OCI-LY7 (cell line): ENCODE data around the gene ANKRD13C. TPM values are rescaled to one million over a fixed set of nuclear protein-coding genes. Genes with fewer than 3 reads are reported as not detected.
A peak's percentile ranks its signal among the peaks of the same experiment; 100 is the strongest.

Experiments
- BruUV-seq: library from RNA; stranded (reverse); fragments of 400-500 nt; replicated peaks from 2 replicates; lab custom pipeline; 2021; lab: Mats Ljungman, UMichigan
- CTCF ChIA-PET: fragments of 300-600 bp; sonication (Branson Sonifier 250); formaldehyde crosslinking; loops from one replicate; lab custom pipeline; 2022; ENCODE audit warnings: antibody characterized with exemption; ENCODE audit not compliant: unreplicated experiment; lab: Charles Lee
- POLR2A ChIA-PET: fragments of 300-600 bp; sonication (Branson Sonifier 250); formaldehyde crosslinking; loops from one replicate; lab custom pipeline; 2022; ENCODE audit warnings: antibody characterized with exemption; lab: Charles Lee
- DNase-seq: peaks from one replicate; pipeline ENCODE4 v3.0.0-alpha.2; 2015; ENCODE audit warnings: low spot score
- H2AFZ ChIP-seq: fragments of 200-600 bp; sonication (generic), shearing (Covaris generic); 2 replicates; pipeline ENCODE4 v1.6.1; 2014; ENCODE audit warnings: mild to moderate bottlenecking, antibody characterized with exemption, low read length, moderate library complexity
- H3K27ac ChIP-seq: fragments of 200-600 bp; sonication (generic); 2 replicates; pipeline ENCODE4 v1.5.1; 2014; ENCODE audit warnings: mixed run types, low read depth, mild to moderate bottlenecking, moderate library complexity, low read length, inconsistent platforms; ENCODE audit not compliant: poor library complexity, severe bottlenecking
- H3K36me3 ChIP-seq: fragments of 200-600 bp; sonication (generic); 2 replicates; pipeline ENCODE4 v1.6.1; 2014; ENCODE audit warnings: mild to moderate bottlenecking, antibody characterized with exemption, low read length, moderate library complexity, mixed read lengths; ENCODE audit not compliant: insufficient read depth
- H3K4me1 ChIP-seq: fragments of 200-600 bp; sonication (generic); 2 replicates; pipeline ENCODE4 v1.5.1; 2014; ENCODE audit warnings: mild to moderate bottlenecking, low read length; ENCODE audit not compliant: insufficient read depth, poor library complexity, severe bottlenecking
- H3K4me2 ChIP-seq: fragments of 200-600 bp; sonication (generic); 2 replicates; pipeline ENCODE4 v1.6.1; 2014; ENCODE audit warnings: mild to moderate bottlenecking, low read length
- H3K4me3 ChIP-seq: fragments of 200-600 bp; sonication (generic); 2 replicates; pipeline ENCODE4 v1.5.1; 2014; ENCODE audit warnings: mild to moderate bottlenecking, low read depth, low read length; ENCODE audit not compliant: poor library complexity, severe bottlenecking
- H3K79me2 ChIP-seq: fragments of 200-600 bp; sonication (generic); 2 replicates; pipeline ENCODE4 v1.6.1; 2016; ENCODE audit warnings: low read depth, mild to moderate bottlenecking, low read length, moderate library complexity, mixed read lengths; ENCODE audit not compliant: insufficient read depth
- H3K9me2 ChIP-seq: fragments of 200-600 bp; sonication (generic); 2 replicates; pipeline ENCODE4 v1.6.1; 2016; ENCODE audit warnings: mild to moderate bottlenecking, low read length, mixed read lengths; ENCODE audit not compliant: insufficient read depth
- H3K9me3 ChIP-seq: fragments of 200-600 bp; sonication (generic); 2 replicates; pipeline ENCODE4 v1.6.1; 2014; ENCODE audit warnings: mild to moderate bottlenecking, mixed run types, low read length, mixed read lengths
- H4K20me1 ChIP-seq: fragments of 200-600 bp; sonication (generic); 2 replicates; pipeline ENCODE4 v1.6.1; 2014; ENCODE audit warnings: mild to moderate bottlenecking, antibody characterized with exemption, low read length, moderate library complexity, mixed read lengths; ENCODE audit not compliant: insufficient read depth
- EZH2phosphoT487 ChIP-seq: fragments of 200-600 bp; sonication (generic); IDR thresholded peaks from 2 replicates; pipeline ENCODE4 v1.6.1; 2018; ENCODE audit warnings: low read depth, borderline replicate concordance, mild to moderate bottlenecking, mixed run types, antibody characterized with exemption, low read length, moderate library complexity, mixed read lengths
- intact Hi-C: fragments of 100-400 bp; cut with micrococcal nuclease; formaldehyde crosslinking; loops from one replicate; pipeline ENCODE4 v1.10.0; 2022; ENCODE audit not compliant: unreplicated experiment
- total RNA-seq, 2 experiments: library from RNA; depleted of rRNA in 1 of 2; stranded (reverse); fragments of >200 nt in 1 of 2; shearing (Covaris generic) in 1 of 2; gene quantifications; 2 replicates each; pipeline ENCODE4 v1.2.3, GENCODE V29; 2014 to 2022
- TF ChIP-seq, protein P1 (sequence below): fragments of 200-600 bp; sonication (generic); conservative IDR thresholded peaks from 2 replicates; pipeline ENCODE4 v1.5.1; 2014; ENCODE audit warnings: mild to moderate bottlenecking, antibody characterized with exemption, low read length, moderate library complexity, mixed read lengths

Gene ANKRD13C
- total RNA-seq, 2 experiments from 2014 or later = 17.3 to 22.1 TPM

DNA sequence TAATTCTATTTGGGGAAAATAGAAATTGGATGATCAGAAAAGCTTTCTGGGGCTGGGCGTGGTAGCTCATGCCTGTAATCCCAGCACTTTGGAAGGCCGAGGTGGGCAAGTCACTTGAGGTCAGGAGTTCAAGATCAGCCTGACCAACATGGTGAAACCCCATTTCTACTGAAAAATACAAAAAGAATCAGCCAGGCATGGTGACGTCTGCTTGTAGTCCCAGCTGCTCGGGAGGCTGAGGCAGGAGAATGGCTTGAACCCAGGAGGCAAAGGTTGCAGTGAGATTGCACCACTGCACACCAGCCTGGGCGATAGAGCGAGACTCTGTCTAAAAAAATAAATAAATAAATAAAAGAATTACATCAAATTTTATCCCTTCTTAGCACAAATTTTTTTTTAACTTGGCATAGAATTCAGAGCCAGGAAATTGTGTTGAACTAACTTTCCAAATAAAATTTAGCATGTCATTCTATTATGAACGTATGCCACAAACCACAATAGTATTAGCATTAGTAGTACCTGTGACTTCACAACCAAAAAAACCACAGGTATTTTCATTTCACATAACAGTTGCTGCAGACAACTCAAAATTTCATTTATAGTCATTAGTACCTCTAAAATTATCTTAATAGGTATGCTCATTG, 4.5 kb upstream of the ANKRD13C start:
- Histone ChIP-seq H3K9me2 (no peaks in the 10 kb centered on the region), H4K20me1 (no peaks in the 10 kb centered on the region), H2AFZ (no peak overlapping the region), H3K36me3 (no peaks in the 10 kb centered on the region), H3K4me2 (no peak overlapping the region), H3K9me3 (no peaks in the 10 kb centered on the region), H3K27ac (no peak overlapping the region), H3K4me3 (no peak overlapping the region), H3K79me2 (peaks cover 15% of the 10 kb centered on the region; the same call in 1 of the 2 replicates), H3K4me1 (peaks cover 12% of the 10 kb centered on the region)
- POLR2A ChIA-PET = no interaction called here
- BruUV-seq = no TSS peak
- CTCF ChIA-PET = no interaction called here
- intact Hi-C loops = no loop called here
- no peak for TF ChIP-seq EZH2phosphoT487
- TF ChIP-seq, protein P1, sequence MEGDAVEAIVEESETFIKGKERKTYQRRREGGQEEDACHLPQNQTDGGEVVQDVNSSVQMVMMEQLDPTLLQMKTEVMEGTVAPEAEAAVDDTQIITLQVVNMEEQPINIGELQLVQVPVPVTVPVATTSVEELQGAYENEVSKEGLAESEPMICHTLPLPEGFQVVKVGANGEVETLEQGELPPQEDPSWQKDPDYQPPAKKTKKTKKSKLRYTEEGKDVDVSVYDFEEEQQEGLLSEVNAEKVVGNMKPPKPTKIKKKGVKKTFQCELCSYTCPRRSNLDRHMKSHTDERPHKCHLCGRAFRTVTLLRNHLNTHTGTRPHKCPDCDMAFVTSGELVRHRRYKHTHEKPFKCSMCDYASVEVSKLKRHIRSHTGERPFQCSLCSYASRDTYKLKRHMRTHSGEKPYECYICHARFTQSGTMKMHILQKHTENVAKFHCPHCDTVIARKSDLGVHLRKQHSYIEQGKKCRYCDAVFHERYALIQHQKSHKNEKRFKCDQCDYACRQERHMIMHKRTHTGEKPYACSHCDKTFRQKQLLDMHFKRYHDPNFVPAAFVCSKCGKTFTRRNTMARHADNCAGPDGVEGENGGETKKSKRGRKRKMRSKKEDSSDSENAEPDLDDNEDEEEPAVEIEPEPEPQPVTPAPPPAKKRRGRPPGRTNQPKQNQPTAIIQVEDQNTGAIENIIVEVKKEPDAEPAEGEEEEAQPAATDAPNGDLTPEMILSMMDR = no peak
- DNase-seq = no peak

DNA sequence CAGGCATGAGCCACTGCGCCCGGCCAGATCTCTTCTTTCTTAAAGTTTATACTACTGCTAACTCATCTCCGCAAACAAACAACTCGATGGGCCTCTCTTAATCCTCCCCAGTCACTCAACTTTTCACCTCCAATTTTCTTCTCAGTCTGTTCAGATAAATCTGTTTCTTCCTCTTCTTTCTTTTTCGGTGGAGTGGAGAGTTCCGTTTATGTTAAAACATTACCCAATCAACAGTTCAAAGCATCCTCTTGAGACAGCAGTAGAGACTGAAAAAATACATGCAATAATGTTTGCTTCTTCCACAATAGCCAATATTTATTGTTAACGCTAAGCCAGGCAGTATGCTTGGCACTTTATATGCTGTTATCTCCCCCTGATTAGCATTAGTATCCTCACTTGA, 1.4 kb upstream of the ANKRD13C start:
- H3K9me3 ChIP-seq = no peaks in the 10 kb centered on the region
- H3K27ac ChIP-seq = no peak overlapping the region
- BruUV-seq = no TSS peak
- peak overlapping the region; percentile 74 for H3K4me3 ChIP-seq
- DNase-seq = peak; percentile 12
- peaks cover 46% of the 10 kb centered on the region for H3K79me2 ChIP-seq
- ChIA-PET POLR2A (interaction anchor here (1.1 to 3.9 kb wide), 2 partner anchors 55 to 102 kb away, joined by 3 to 43 read pairs; partner anchors contain the start of gene CTH), CTCF (no interaction called here)
- peaks cover 8% of the 10 kb centered on the region for H3K36me3 ChIP-seq
- no peak for TF ChIP-seq EZH2phosphoT487
- TF ChIP-seq, protein P1 = no peak
- peaks cover 10% of the 10 kb centered on the region; the same call in 1 of the 2 replicates for H4K20me1 ChIP-seq
- H3K4me1 ChIP-seq = peaks cover 16% of the 10 kb centered on the region
- H3K4me2 ChIP-seq = peak overlapping the region; percentile 86
- H3K9me2 ChIP-seq = no peaks in the 10 kb centered on the region
- intact Hi-C loops = no loop called here
- H2AFZ ChIP-seq = no peak overlapping the region

DNA sequence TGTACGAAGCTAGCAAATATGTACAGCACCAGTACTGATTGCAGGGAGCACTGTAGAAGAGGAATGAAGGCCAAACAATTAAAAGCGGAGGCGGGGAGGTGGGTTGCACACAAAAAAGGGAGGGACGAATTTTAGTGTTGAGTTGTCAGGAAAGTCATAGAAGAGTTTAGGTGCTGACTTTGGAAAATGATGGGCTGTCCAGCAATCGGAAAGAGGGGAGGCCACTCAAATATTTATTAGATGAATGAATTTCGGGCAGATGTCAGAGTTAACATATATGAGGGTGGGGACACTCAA, 537 bp upstream of the ANKRD13C start:
- Histone ChIP-seq H3K36me3 (peaks cover 17% of the 10 kb centered on the region), H4K20me1 (peaks cover 10% of the 10 kb centered on the region; the same call in 1 of the 2 replicates), H3K79me2 (peaks cover 55% of the 10 kb centered on the region), H3K4me2 (peak overlapping the region; percentile 86), H3K9me3 (no peaks in the 10 kb centered on the region), H3K4me3 (peak overlapping the region; percentile 74), H3K27ac (peak overlapping the region; percentile 76), H3K4me1 (peaks cover 16% of the 10 kb centered on the region), H3K9me2 (no peaks in the 10 kb centered on the region), H2AFZ (peak overlapping the region; percentile 95)
- CTCF ChIA-PET = no interaction called here
- TF ChIP-seq, protein P1 = no peak
- TF ChIP-seq EZH2phosphoT487 = no peak
- no peak for DNase-seq
- TSS peak; percentile 89 for BruUV-seq
- intact Hi-C loops = no loop called here
- POLR2A ChIA-PET = interaction anchor here (1.1 to 3.9 kb wide), 7 partner anchors 10 to 721 kb away, joined by 3 to 43 read pairs (median 3); partner anchors contain the start of gene CTH
